Sigmoid colon (tissue), 7 donors: Measurements from ENCODE around the gene PRTG. TPM values are rescaled to one million over a fixed set of nuclear protein-coding genes. Genes with fewer than 3 reads are reported as not detected.
A peak's percentile ranks its signal among the peaks of the same experiment; 100 is the strongest.

Experiments used
- DNase-seq: peaks from one replicate; pipeline ENCODE4 v3.0.0-alpha.2; 2019
- H3K27ac ChIP-seq, 4 donors: fragments of 200-600 bp; sonication (generic); one replicate each; pipeline ENCODE4 v1.5.1; 2016 to 2019; ENCODE audit warnings: mild to moderate bottlenecking in 1 of 4
- H3K27me3 ChIP-seq, 3 donors: fragments of 200-600 bp; sonication (generic); one replicate each; pipeline ENCODE4 v1.5.1; 2019; ENCODE audit warnings: mild to moderate bottlenecking in 1 of 3
- H3K36me3 ChIP-seq, 4 donors: fragments of 200-600 bp; sonication (generic); one replicate each; pipeline ENCODE4 v1.5.1; 2016 to 2019
- H3K4me1 ChIP-seq, 4 donors: fragments of 200-600 bp; sonication (generic); one replicate each; pipeline ENCODE4 v1.5.1; 2017 to 2019
- H3K4me3 ChIP-seq, 4 donors: fragments of 200-600 bp; sonication (generic); one replicate each; pipeline ENCODE4 v1.5.1; 2017 to 2019; ENCODE audit warnings: mild to moderate bottlenecking in 2 of 4, moderate library complexity in 1 of 4
- H3K9me3 ChIP-seq, 4 donors: fragments of 200-600 bp in 3 of 4; sonication (generic) in 3 of 4; one replicate each; pipeline versions ENCODE4 v1.5.1 to v1.6.1; 2013 to 2019
- EP300 ChIP-seq, 4 donors: sonication (generic); formaldehyde crosslinking; IDR thresholded peaks; one replicate each; pipeline ENCODE4 v1.6.1; 2017; ENCODE audit warnings: antibody characterized with exemption in 4 of 4
- POLR2A ChIP-seq, 2 donors: fragments of 450-650 bp; IDR thresholded peaks; one replicate each; pipeline ENCODE4 v1.6.1; 2016; ENCODE audit warnings: antibody characterized with exemption in 2 of 2, mild to moderate bottlenecking in 2 of 2, moderate library complexity in 2 of 2
- POLR2AphosphoS5 ChIP-seq, 4 donors: sonication (generic); formaldehyde crosslinking; IDR thresholded peaks; one replicate each; pipeline ENCODE4 v1.6.1; 2017; ENCODE audit warnings: antibody characterized with exemption in 4 of 4
- WGBS, 2 donors: extraction: QIAGEN DNeasy Blood & Tissue Kit; methylation state at CpG; one replicate each; pipeline ENCODE4 v1.1.7; 2013; 5-methylcytosine and 5-hydroxymethylcytosine counted together
- intact Hi-C: fragments of 100-400 bp; cut with DNase I; formaldehyde crosslinking; loops from one replicate; pipeline ENCODE4 v1.15.1; 2023
- polyA plus RNA-seq, 3 donors: library from polyadenylated mRNA; stranded (reverse); fragments of 200-250 nt; gene quantifications; one replicate each; pipeline ENCODE4 v1.2.3, GENCODE V29; 2013
- total RNA-seq, 4 donors: library from RNA; depleted of rRNA; stranded (reverse); fragments of >200 nt; gene quantifications; one replicate each; pipeline ENCODE4 v1.1.0, GENCODE V29; 2016
- TF ChIP-seq, protein P1 (sequence below), 4 experiments: fragments of 450-650 bp in 3 of 4; fragments of 200-600 bp in 1 of 4; IDR thresholded peaks; one replicate each; pipeline ENCODE4 v1.5.1; 2016 to 2019; ENCODE audit warnings: antibody characterized with exemption in 4 of 4, mild to moderate bottlenecking in 3 of 4, moderate library complexity in 2 of 4
- donor health status: healthy with polysubstance abuse.
- donor health status: Bipolar disorder and iron deficiency.
- donor health status: healthy.

The PRTG gene
- total and polyA plus RNA-seq, 7 donors: 0.42 to 5.3 (median 2.1) TPM; not detected in 2

DNA sequence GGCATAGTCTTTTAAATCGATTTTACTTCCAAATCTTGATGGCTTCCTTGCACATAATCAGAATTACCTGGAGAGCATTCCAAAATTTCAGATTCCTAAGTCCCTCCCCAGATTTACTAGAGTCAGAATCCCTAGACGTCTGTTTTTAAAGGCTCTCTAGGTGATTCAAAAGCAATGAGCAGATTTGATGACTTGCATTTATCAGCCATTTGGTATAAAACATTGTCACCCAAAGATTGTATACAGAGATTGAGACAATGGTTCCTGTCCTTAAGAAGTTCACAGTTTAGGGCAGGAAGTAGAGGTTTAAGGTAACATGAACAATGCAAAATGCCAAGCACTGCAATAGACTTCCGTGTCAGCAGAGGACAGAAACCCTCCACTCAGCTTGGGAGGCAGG is 152.2 kb downstream of the PRTG start:
- Histone ChIP-seq H3K36me3 (no peaks in the 10 kb centered on the region), H3K4me1 (peaks cover 0 to 17% (median 15%) of the 10 kb centered on the region in 4 donors), H3K4me3 (no peak overlapping the region), H3K27ac (no peak overlapping the region), H3K9me3 (no peaks in the 10 kb centered on the region), H3K27me3 (no peaks in the 10 kb centered on the region)
- WGBS, 2 donors: 62 to 67% methylated on average over 3 of the region's 3 CpGs
- DNase-seq: no peak
- intact Hi-C loops: loop anchor here (5.0 kb wide), 1 partner anchor 383 kb away; no protein-coding TSS in a partner anchor
- TF ChIP-seq EP300 (IDR thresholded peaks at IDR 0.05) (no peak), POLR2A (IDR thresholded peaks at IDR 0.05) (no peak), POLR2AphosphoS5 (IDR thresholded peaks at IDR 0.05) (no peak)
- TF ChIP-seq, protein P1, sequence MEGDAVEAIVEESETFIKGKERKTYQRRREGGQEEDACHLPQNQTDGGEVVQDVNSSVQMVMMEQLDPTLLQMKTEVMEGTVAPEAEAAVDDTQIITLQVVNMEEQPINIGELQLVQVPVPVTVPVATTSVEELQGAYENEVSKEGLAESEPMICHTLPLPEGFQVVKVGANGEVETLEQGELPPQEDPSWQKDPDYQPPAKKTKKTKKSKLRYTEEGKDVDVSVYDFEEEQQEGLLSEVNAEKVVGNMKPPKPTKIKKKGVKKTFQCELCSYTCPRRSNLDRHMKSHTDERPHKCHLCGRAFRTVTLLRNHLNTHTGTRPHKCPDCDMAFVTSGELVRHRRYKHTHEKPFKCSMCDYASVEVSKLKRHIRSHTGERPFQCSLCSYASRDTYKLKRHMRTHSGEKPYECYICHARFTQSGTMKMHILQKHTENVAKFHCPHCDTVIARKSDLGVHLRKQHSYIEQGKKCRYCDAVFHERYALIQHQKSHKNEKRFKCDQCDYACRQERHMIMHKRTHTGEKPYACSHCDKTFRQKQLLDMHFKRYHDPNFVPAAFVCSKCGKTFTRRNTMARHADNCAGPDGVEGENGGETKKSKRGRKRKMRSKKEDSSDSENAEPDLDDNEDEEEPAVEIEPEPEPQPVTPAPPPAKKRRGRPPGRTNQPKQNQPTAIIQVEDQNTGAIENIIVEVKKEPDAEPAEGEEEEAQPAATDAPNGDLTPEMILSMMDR (IDR thresholded peaks at IDR 0.05): no peak

GRCh38 chr15:55589287-55589686 is 153.7 kb downstream of the PRTG start:
- no peak for TF ChIP-seq POLR2A (IDR thresholded peaks at IDR 0.05)
- TF ChIP-seq EP300 (IDR thresholded peaks at IDR 0.05): no peak
- TF ChIP-seq, protein P1 (IDR thresholded peaks at IDR 0.05): no peak
- TF ChIP-seq POLR2AphosphoS5 (IDR thresholded peaks at IDR 0.05): no peak
- peak overlapping the region in 3 of 4 donors; percentile 93 to 95 (median 94) for H3K27ac ChIP-seq
- no peaks in the 10 kb centered on the region for H3K9me3 ChIP-seq
- intact Hi-C loops: loop anchor here (2.0 to 5.0 kb wide), 2 partner anchors 53 to 90 kb away; no protein-coding TSS in a partner anchor
- H3K4me3 ChIP-seq: peak overlapping the region; percentile 44 to 82 (median 62)
- no peaks in the 10 kb centered on the region for H3K27me3 ChIP-seq
- H3K36me3 ChIP-seq: no peaks in the 10 kb centered on the region
- DNase-seq: no peak
- peaks cover 0 to 27% (median 19%) of the 10 kb centered on the region in 4 donors for H3K4me1 ChIP-seq
- WGBS, 2 donors: 82 to 87% methylated on average over 10 of the region's 10 CpGs

DNA sequence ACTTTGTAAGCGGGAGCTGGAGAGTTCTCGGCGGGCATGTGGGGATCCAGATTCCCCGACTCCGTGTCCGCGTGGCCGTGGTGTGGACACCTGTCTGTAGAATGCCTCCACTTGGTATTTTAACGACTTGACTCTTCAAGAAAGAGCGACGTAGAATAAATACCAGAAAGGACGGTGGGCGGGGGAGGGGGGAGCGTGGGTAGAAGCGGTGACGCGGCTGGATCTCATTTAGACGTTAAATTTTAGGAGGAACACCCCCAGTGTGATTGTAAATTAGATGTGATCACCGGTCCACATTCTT is 154.2 kb downstream of the PRTG start:
- H3K4me1 ChIP-seq: peaks cover 0 to 27% (median 19%) of the 10 kb centered on the region in 4 donors
- 12 to 26% methylated on average over 19 of the region's 19 CpGs for WGBS, 2 donors
- no peak for DNase-seq
- no peaks in the 10 kb centered on the region for H3K36me3 ChIP-seq
- TF ChIP-seq, protein P1 (IDR thresholded peaks at IDR 0.05): no peak
- TF ChIP-seq EP300 (IDR thresholded peaks at IDR 0.05): no peak
- TF ChIP-seq POLR2AphosphoS5 (IDR thresholded peaks at IDR 0.05): no peak
- TF ChIP-seq POLR2A (IDR thresholded peaks at IDR 0.05): no peak
- H3K27me3 ChIP-seq: no peaks in the 10 kb centered on the region
- no peaks in the 10 kb centered on the region for H3K9me3 ChIP-seq
- H3K4me3 ChIP-seq: peak overlapping the region; percentile 44 to 82 (median 62)
- intact Hi-C loops: loop anchor here (2.0 to 5.0 kb wide), 2 partner anchors 54 to 90 kb away; no protein-coding TSS in a partner anchor
- H3K27ac ChIP-seq: peak overlapping the region; percentile 91 to 95 (median 94)

DNA sequence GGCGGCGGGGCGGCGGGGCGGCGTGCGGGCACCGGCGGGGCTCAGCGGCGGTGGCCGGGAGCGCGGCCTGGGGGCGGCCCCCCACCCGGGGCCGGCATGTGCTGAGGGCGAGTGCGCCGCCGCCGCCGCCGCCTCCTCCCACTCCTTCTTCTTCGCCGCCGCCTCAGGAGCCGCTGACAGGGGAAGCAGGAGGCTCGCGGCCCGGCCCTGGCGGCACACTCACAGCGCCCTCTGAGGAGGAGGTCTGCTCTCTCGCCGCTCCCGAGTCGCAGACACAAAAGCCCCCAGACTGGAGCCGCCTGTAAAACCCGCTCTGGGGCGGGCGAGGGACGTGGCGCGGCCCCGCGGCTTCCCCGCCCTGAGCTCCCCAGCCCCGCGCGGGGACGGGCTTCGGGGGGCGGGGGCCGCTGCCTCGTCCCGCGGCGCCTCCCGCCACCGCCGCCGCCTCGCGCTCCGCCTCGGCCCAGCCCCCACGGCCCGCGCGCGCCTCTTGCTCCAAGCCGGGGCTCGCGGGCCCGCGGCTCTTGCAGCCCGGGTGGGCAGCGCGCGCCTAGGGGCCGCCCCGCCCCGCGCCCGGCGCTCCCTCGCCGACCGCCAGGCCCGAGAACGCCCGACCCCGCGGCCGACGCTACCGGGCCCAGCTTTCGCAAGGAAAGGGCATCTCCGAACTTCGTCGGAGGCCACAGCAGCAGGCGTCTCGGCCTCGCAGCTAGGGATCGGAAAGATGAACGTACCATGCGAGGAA is 154.7 kb downstream of the PRTG start, which contains the start of gene PYGO1:
PYGO1 (minus strand) TSS at position 276 of the 745 bp plus-strand sequence. CDS start 462 bp downstream, outside the sequence.
- Histone ChIP-seq H3K9me3 (no peaks in the 10 kb centered on the region), H3K27me3 (no peaks in the 10 kb centered on the region), H3K4me3 (peak within 1 kb of the TSS; percentile 59 to 82 (median 64)), H3K27ac (peak within 1 kb of the TSS; percentile 91 to 95 (median 94)), H3K4me1 (peaks cover 0 to 27% (median 19%) of the 10 kb centered on the region in 4 donors), H3K36me3 (no peaks in the 10 kb centered on the region)
- intact Hi-C loops: loop anchor here (2.0 to 5.0 kb wide), 2 partner anchors 54 to 89 kb away; no protein-coding TSS in a partner anchor
- WGBS, 2 donors: 0 to 1% methylated on average over 107 of the region's 107 CpGs
- TF ChIP-seq POLR2AphosphoS5 (IDR thresholded peaks at IDR 0.05) (peak in 2 of 4 donors; percentile 43 to 59), EP300 (IDR thresholded peaks at IDR 0.05) (no peak)
- DNase-seq: peak; percentile 81
